Activated CD4-positive, alpha-beta memory T cell treated with anti-CD3 and anti-CD28 coated beads for 36 hours (primary cell): ENCODE data around the gene WDR45. TPM values are rescaled to one million over a fixed set of nuclear protein-coding genes. Genes with fewer than 3 reads are reported as not detected.

Experiments used
- CTCF ChIA-PET: fragments of 350-600 bp; sonication (Branson Sonifier 250); formaldehyde crosslinking; loops from one replicate; lab custom pipeline; 2021; ENCODE audit warnings: antibody characterized with exemption, inconsistent platforms; lab: Charles Lee
- POLR2A ChIA-PET: fragments of 350-600 bp; sonication (Branson Sonifier 250); formaldehyde crosslinking; loops from one replicate; lab custom pipeline; 2021; ENCODE audit warnings: antibody characterized with exemption; lab: Charles Lee
- DNase-seq: peaks from one replicate; pipeline ENCODE4 v3.0.0-alpha.2; 2020
- H3K27ac Mint-ChIP-seq: one replicate; pipeline ENCODE4 v1.8.0; 2021; ENCODE audit warnings: mixed read lengths
- H3K27me3 Mint-ChIP-seq: one replicate; pipeline ENCODE4 v1.8.0; 2021; ENCODE audit warnings: mixed read lengths
- H3K36me3 Mint-ChIP-seq: one replicate; pipeline ENCODE4 v1.8.0; 2021; ENCODE audit warnings: mixed read lengths
- H3K4me1 Mint-ChIP-seq: one replicate; pipeline ENCODE4 v1.8.0; 2021; ENCODE audit warnings: low read depth, mixed read lengths
- H3K4me3 Mint-ChIP-seq: one replicate; pipeline ENCODE4 v1.8.0; 2021; ENCODE audit warnings: mild to moderate bottlenecking, mixed read lengths
- H3K9me3 Mint-ChIP-seq: one replicate; pipeline ENCODE4 v1.8.0; 2021; ENCODE audit warnings: mixed read lengths
- intact Hi-C: fragments of 100-400 bp; cut with micrococcal nuclease; formaldehyde crosslinking; loops from one replicate; pipeline ENCODE4 v1.15.1; 2023
- total RNA-seq, 2 experiments: library from RNA; stranded (reverse); gene quantifications; one replicate each; pipeline ENCODE4 v1.2.3, GENCODE V29; 2021

The WDR45 gene
- total RNA-seq, 2 experiments from 2014 or later: 23.3 to 28.9 TPM

GRCh38 chrX:49106296-49106695, 26.6 kb upstream of the WDR45 start:
- peaks cover 6% of the 10 kb centered on the region for H3K36me3 Mint-ChIP-seq
- H3K27ac Mint-ChIP-seq: no peak overlapping the region
- intact Hi-C loops: no loop called here
- no peaks in the 10 kb centered on the region for H3K9me3 Mint-ChIP-seq
- CTCF ChIA-PET: no interaction called here
- POLR2A ChIA-PET: no interaction called here
- no peaks in the 10 kb centered on the region for H3K27me3 Mint-ChIP-seq
- no peak for DNase-seq
- H3K4me3 Mint-ChIP-seq: no peak overlapping the region
- peaks cover 4% of the 10 kb centered on the region for H3K4me1 Mint-ChIP-seq

- peaks cover 7% of the 10 kb centered on the region for H3K4me1 Mint-ChIP-seq
- intact Hi-C loops: loop anchor here (5.0 kb wide), 1 partner anchor 54 kb away; no protein-coding TSS in a partner anchor
- H3K4me3 Mint-ChIP-seq: no peak overlapping the region
- H3K27me3 Mint-ChIP-seq: no peaks in the 10 kb centered on the region
- H3K27ac Mint-ChIP-seq: no peak overlapping the region
- no peaks in the 10 kb centered on the region for H3K36me3 Mint-ChIP-seq
- no peak for DNase-seq
- H3K9me3 Mint-ChIP-seq: no peaks in the 10 kb centered on the region
- ChIA-PET CTCF (no interaction called here), POLR2A (no interaction called here)
Observed at GRCh38 chrX:49103637-49104036, 23.9 kb upstream of the WDR45 start.

- no peaks in the 10 kb centered on the region for H3K27me3 Mint-ChIP-seq
- intact Hi-C loops: loop anchor here (5.0 kb wide), 1 partner anchor 55 kb away; no protein-coding TSS in a partner anchor
- H3K4me1 Mint-ChIP-seq: peaks cover 7% of the 10 kb centered on the region
- H3K4me3 Mint-ChIP-seq: peak overlapping the region; percentile 89
- DNase-seq: no peak
- H3K36me3 Mint-ChIP-seq: no peaks in the 10 kb centered on the region
- no peaks in the 10 kb centered on the region for H3K9me3 Mint-ChIP-seq
- ChIA-PET POLR2A (no interaction called here), CTCF (no interaction called here)
- H3K27ac Mint-ChIP-seq: peak overlapping the region; percentile 33
Observed at GRCh38 chrX:49102190-49102589, 22.5 kb upstream of the WDR45 start.

GRCh38 chrX:49101629-49101984, 21.9 kb upstream of the WDR45 start:
- Mint-ChIP-seq H3K4me3 (peak overlapping the region; percentile 89), H3K27me3 (no peaks in the 10 kb centered on the region), H3K9me3 (no peaks in the 10 kb centered on the region), H3K36me3 (no peaks in the 10 kb centered on the region), H3K4me1 (peaks cover 5% of the 10 kb centered on the region), H3K27ac (peak overlapping the region; percentile 89)
- intact Hi-C loops: loop anchor here (2.0 to 5.0 kb wide), 4 partner anchors 21 to 59 kb away; partner anchors contain the start of genes GPKOW, PRAF2 and TFE3
- ChIA-PET CTCF (no interaction called here), POLR2A (no interaction called here)
- DNase-seq: peak; percentile 11

GRCh38 chrX:49100704-49101628, 21.3 kb upstream of the WDR45 start:
- Mint-ChIP-seq H3K27me3 (no peaks in the 10 kb centered on the region), H3K4me1 (peaks cover 5% of the 10 kb centered on the region), H3K4me3 (peak overlapping the region; percentile 89), H3K27ac (peak overlapping the region; percentile 89), H3K9me3 (no peaks in the 10 kb centered on the region), H3K36me3 (no peaks in the 10 kb centered on the region)
- ChIA-PET CTCF (no interaction called here), POLR2A (no interaction called here)
- DNase-seq: peak; percentile 93
- intact Hi-C loops: loop anchor here (2.0 to 5.0 kb wide), 4 partner anchors 22 to 58 kb away; partner anchors contain the start of genes GPKOW, PRAF2 and TFE3

- H3K4me3 Mint-ChIP-seq: no peak overlapping the region
- intact Hi-C loops: no loop called here
- no peaks in the 10 kb centered on the region for H3K36me3 Mint-ChIP-seq
- ChIA-PET POLR2A (interaction anchor here (0.7 kb wide), 1 partner anchor 35 kb away, joined by 3 read pairs; no protein-coding TSS in a partner anchor), CTCF (interaction anchor here (0.6 kb wide), 1 partner anchor 8 kb away, joined by 5 read pairs; no protein-coding TSS in a partner anchor)
- no peak for DNase-seq
- H3K27me3 Mint-ChIP-seq: no peaks in the 10 kb centered on the region
- H3K27ac Mint-ChIP-seq: no peak overlapping the region
- no peaks in the 10 kb centered on the region for H3K9me3 Mint-ChIP-seq
- H3K4me1 Mint-ChIP-seq: peaks cover 3% of the 10 kb centered on the region
Observed at GRCh38 chrX:49096419-49096818, 16.7 kb upstream of the WDR45 start.

- intact Hi-C loops: no loop called here
- CTCF ChIA-PET: no interaction called here
- Mint-ChIP-seq H3K36me3 (no peaks in the 10 kb centered on the region), H3K27ac (no peak overlapping the region), H3K27me3 (no peaks in the 10 kb centered on the region), H3K4me1 (no peaks in the 10 kb centered on the region), H3K9me3 (no peaks in the 10 kb centered on the region), H3K4me3 (no peak overlapping the region)
- no peak for DNase-seq
- POLR2A ChIA-PET: no interaction called here
Observed at GRCh38 chrX:49089553-49089952, 9.9 kb upstream of the WDR45 start.

GRCh38 chrX:49082271-49082871, 2.7 kb upstream of the WDR45 start:
- Mint-ChIP-seq H3K27me3 (no peaks in the 10 kb centered on the region), H3K27ac (no peak overlapping the region), H3K36me3 (no peaks in the 10 kb centered on the region), H3K9me3 (no peaks in the 10 kb centered on the region), H3K4me1 (peaks cover 8% of the 10 kb centered on the region), H3K4me3 (no peak overlapping the region)
- ChIA-PET CTCF (no interaction called here), POLR2A (interaction anchor here (0.6 kb wide), 1 partner anchor 545 kb away, joined by 4 read pairs; no protein-coding TSS in a partner anchor)
- no peak for DNase-seq
- intact Hi-C loops: no loop called here

GRCh38 chrX:49077941-49078340, 1.7 kb downstream of the WDR45 start:
- Mint-ChIP-seq H3K9me3 (no peaks in the 10 kb centered on the region), H3K4me1 (peaks cover 14% of the 10 kb centered on the region), H3K36me3 (no peaks in the 10 kb centered on the region), H3K27me3 (no peaks in the 10 kb centered on the region), H3K27ac (no peak overlapping the region), H3K4me3 (no peak overlapping the region)
- no peak for DNase-seq
- CTCF ChIA-PET: interaction anchor here (0.6 kb wide), 1 partner anchor 41 kb away, joined by 3 read pairs; no protein-coding TSS in a partner anchor
- POLR2A ChIA-PET: no interaction called here
- intact Hi-C loops: no loop called here

- Mint-ChIP-seq H3K4me3 (no peak overlapping the region), H3K9me3 (no peaks in the 10 kb centered on the region), H3K36me3 (peaks cover 5% of the 10 kb centered on the region), H3K27me3 (no peaks in the 10 kb centered on the region), H3K27ac (no peak overlapping the region), H3K4me1 (peaks cover 15% of the 10 kb centered on the region)
- DNase-seq: no peak
- CTCF ChIA-PET: no interaction called here
- POLR2A ChIA-PET: no interaction called here
- intact Hi-C loops: loop anchor here (2.0 kb wide), 1 partner anchor 25 kb away; no protein-coding TSS in a partner anchor
Observed at GRCh38 chrX:49075347-49075746, 4.3 kb downstream of the WDR45 start.

- H3K27me3 Mint-ChIP-seq: no peaks in the 10 kb centered on the region
- ChIA-PET CTCF (no interaction called here), POLR2A (no interaction called here)
- H3K9me3 Mint-ChIP-seq: no peaks in the 10 kb centered on the region
- intact Hi-C loops: loop anchor here (2.0 kb wide), 1 partner anchor 27 kb away; no protein-coding TSS in a partner anchor
- peaks cover 14% of the 10 kb centered on the region for H3K4me1 Mint-ChIP-seq
- peak; percentile 94 for DNase-seq
- peak within 1 kb of the TSS; percentile 77 for H3K4me3 Mint-ChIP-seq
- peak within 1 kb of the TSS; percentile 66 for H3K27ac Mint-ChIP-seq
- peaks cover 5% of the 10 kb centered on the region for H3K36me3 Mint-ChIP-seq
Observed at GRCh38 chrX:49073601-49074575, 5.8 kb downstream of the WDR45 start, which contains the start of gene PRAF2. Gene PRAF2, minus strand, starts transcription at chrX:49074002. Its CDS starts 15 bp downstream, at chrX:49073987.
